T-cell (primary cell): ENCODE data around the gene ELOF1. TPM values are rescaled to one million over a fixed set of nuclear protein-coding genes. Genes with fewer than 3 reads are reported as not detected.
"Not testable (repeated sequence)": the region's sequence is repeated elsewhere in the genome, so short reads cannot be mapped to it uniquely, and the experiment has no call there.

Source experiments
- ATAC-seq, 4 experiments: fragments of 200-7000 bp in 3 of 4; fragments of 150-1000 bp in 1 of 4; cut with Tn5 transposase; replicated peaks in 1 of 4; 1 replicate in 3 of 4; 2 replicates in 1 of 4; pipeline ENCODE4 v1.10.0; 2021; ENCODE audit warnings: moderate library complexity in 3 of 4, mild to moderate bottlenecking in 2 of 4, moderate number of reproducible peaks in 1 of 4
- CTCF ChIA-PET, 2 donors: fragments of 300-600 bp; sonication (Branson Sonifier 250); formaldehyde crosslinking; loops; one replicate each; lab custom pipeline; 2022; ENCODE audit warnings: antibody characterized with exemption in 2 of 2; lab: Charles Lee
- POLR2A ChIA-PET, 2 donors: fragments of 300-600 bp; sonication (Branson Sonifier 250); formaldehyde crosslinking; loops; one replicate each; lab custom pipeline; 2022; ENCODE audit warnings: antibody characterized with exemption in 2 of 2; lab: Charles Lee
- DNase-seq, 35 experiments: peaks; one replicate each; pipeline versions ENCODE4 v3.0.0 to v3.0.0-alpha.2; 2013 to 2023
- H3K27ac ChIP-seq: one replicate; pipeline ENCODE4 v1.5.1; 2013; ENCODE audit warnings: low read length
- H3K27me3 ChIP-seq, 2 experiments: replicated peaks in 1 of 2; 1 replicate in 1 of 2; 2 replicates in 1 of 2; pipeline versions ENCODE4 v1.6.1 to v1.7.0; 2013; ENCODE audit warnings: low read length in 1 of 2, mixed read lengths in 1 of 2; ENCODE audit not compliant: control insufficient read depth in 2 of 2, insufficient read depth in 2 of 2; ENCODE audit errors: extremely low read depth in 1 of 2
- H3K36me3 ChIP-seq, 2 donors: 1 replicate in 1 of 2; 2 replicates in 1 of 2; pipeline versions ENCODE4 v1.6.1 to v1.7.0; 2013; ENCODE audit warnings: low read length in 1 of 2; ENCODE audit not compliant: control insufficient read depth in 2 of 2, insufficient read depth in 1 of 2; ENCODE audit errors: extremely low read depth in 1 of 2
- H3K4me1 ChIP-seq, 2 experiments: 1 replicate in 1 of 2; 2 replicates in 1 of 2; pipeline versions ENCODE4 v1.6.1 to v1.7.0; 2013; ENCODE audit warnings: low read length in 2 of 2, mixed read lengths in 1 of 2; ENCODE audit not compliant: insufficient read depth in 2 of 2, control insufficient read depth in 1 of 2; ENCODE audit errors: extremely low read depth in 1 of 2
- H3K4me3 ChIP-seq, 2 donors: 1 replicate in 1 of 2; 2 replicates in 1 of 2; pipeline versions ENCODE4 v1.5.1 to v1.7.0; 2013; ENCODE audit warnings: mild to moderate bottlenecking in 2 of 2, low read length in 1 of 2, moderate library complexity in 1 of 2; ENCODE audit not compliant: control insufficient read depth in 1 of 2; ENCODE audit errors: extremely low read depth in 1 of 2
- H3K9me3 ChIP-seq: 2 replicates; pipeline ENCODE4 v1.7.0; 2013
- H3K27ac Mint-ChIP-seq, 2 donors: one replicate each; pipeline ENCODE4 v1.8.0; 2020 to 2021; ENCODE audit warnings: mild to moderate bottlenecking in 2 of 2, mixed read lengths in 2 of 2
- H3K27me3 Mint-ChIP-seq, 2 donors: one replicate each; pipeline ENCODE4 v1.8.0; 2021 to 2022; ENCODE audit warnings: mixed read lengths in 2 of 2
- H3K36me3 Mint-ChIP-seq: one replicate; pipeline ENCODE4 v1.8.0; 2021; ENCODE audit warnings: mixed read lengths
- H3K4me1 Mint-ChIP-seq, 3 donors: one replicate each; pipeline ENCODE4 v1.8.0; 2020 to 2022; ENCODE audit warnings: mixed read lengths in 3 of 3, mild to moderate bottlenecking in 1 of 3
- H3K4me3 Mint-ChIP-seq, 3 donors: one replicate each; pipeline ENCODE4 v1.8.0; 2020 to 2022; ENCODE audit warnings: mild to moderate bottlenecking in 3 of 3, mixed read lengths in 3 of 3, moderate library complexity in 3 of 3
- H3K9me3 Mint-ChIP-seq, 3 donors: one replicate each; pipeline ENCODE4 v1.8.0; 2020 to 2022; ENCODE audit warnings: mixed read lengths in 3 of 3
- WGBS: methylation state at CpG from one replicate; pipeline ENCODE4 v1.1.5; 2013; ENCODE audit warnings: missing lambda C conversion rate; ENCODE audit not compliant: insufficient coverage; 5-methylcytosine and 5-hydroxymethylcytosine counted together
- total RNA-seq, 35 experiments: library from RNA in 6 of 35; stranded (reverse) in 6 of 35; fragments of 120-200 nt in 1 of 35; gene quantifications; one replicate each; pipeline versions ENCODE4 v1.2.1 to v1.2.4 and lab custom pipeline; 2013 to 2026

Gene ELOF1
- total RNA-seq: 10 to 100 TPM; 38.3 to 48.2 (median 46.6) TPM
- total RNA-seq (2013): 34.6 TPM
- total RNA-seq (lab: John Stamatoyannopoulos, UW): 20.4 to 51.5 (median 30.8) reads per million in 29 experiments

DNA sequence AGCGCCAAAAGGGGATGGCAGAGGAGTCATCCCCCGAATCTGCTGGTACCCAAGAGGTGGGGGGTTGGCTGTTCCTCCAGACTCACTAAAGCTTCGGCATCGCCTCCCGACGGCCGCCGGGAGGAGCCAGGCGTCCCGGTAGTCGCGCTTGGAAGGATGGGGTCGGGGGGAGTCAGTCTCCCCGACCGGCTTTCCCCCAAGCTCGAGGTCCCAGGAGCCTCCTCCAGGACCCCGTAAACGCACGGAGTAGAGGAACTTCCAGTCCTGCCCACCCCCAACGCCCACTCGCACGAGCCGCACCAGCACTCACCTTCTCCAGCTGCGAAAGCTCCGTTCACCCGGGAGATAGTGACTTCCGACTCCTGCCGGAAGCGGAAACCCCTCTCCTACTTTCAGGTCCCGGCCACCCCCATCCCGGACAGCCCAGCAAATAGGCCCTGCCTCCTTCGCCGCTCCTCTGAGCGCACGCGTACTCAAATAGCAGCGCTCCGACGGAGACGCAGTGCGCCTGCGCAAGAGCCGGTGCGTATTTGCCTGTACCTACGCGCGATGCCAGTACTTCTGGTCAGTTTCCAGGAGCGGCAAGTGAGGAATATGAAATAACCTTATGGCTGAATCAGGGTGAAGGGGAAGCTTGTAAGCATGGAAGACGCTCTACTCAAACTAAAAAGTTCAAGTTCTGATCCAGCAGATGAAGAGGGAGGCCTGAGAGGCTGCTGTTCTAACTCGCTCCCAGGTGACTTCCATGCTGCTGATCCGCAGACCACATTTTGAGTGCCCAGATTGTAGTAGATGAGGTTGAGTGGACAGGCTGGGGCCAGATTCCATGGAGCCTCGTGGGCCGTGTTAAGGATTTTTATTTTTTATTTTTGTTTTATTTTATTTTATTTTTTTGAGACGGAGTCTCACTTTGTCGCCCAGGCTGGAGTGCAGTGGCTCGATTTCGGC, at the start of gene ELOF1:
TSS of gene ELOF1 (minus strand) at position 350 of the 948 bp plus-strand sequence. CDS start 4,883 bp downstream, outside the sequence.
- H3K4me3 ChIP-seq: peak within 1 kb of the TSS; percentile 82 to 90
- peaks cover 3 to 11% of the 10 kb centered on the region in 2 donors for H3K36me3 ChIP-seq
- H3K9me3 ChIP-seq: no peaks in the 10 kb centered on the region
- under 1% methylated on average over 40 of the region's 57 CpGs for WGBS
- Mint-ChIP-seq H3K4me3 (peak within 1 kb of the TSS; percentile 86 to 98 (median 96)), H3K9me3 (no peaks in the 10 kb centered on the region), H3K4me1 (peaks cover 43 to 48% (median 48%) of the 10 kb centered on the region in 3 donors), H3K27ac (peak within 1 kb of the TSS; percentile 85 to 87), H3K36me3 (peaks cover 15% of the 10 kb centered on the region), H3K27me3 (no peaks in the 10 kb centered on the region)
- H3K4me1 ChIP-seq: peaks cover 9 to 35% of the 10 kb centered on the region in 2 experiments
- ATAC-seq: peak; percentile 95 to 97 (median 96)
- H3K27me3 ChIP-seq: no peaks in the 10 kb centered on the region
- ChIA-PET POLR2A (interaction anchor here in 1 of 2 donors (0.6 to 0.7 kb wide), 2 partner anchors 12 to 620 kb away, joined by 3 to 7 read pairs; no protein-coding TSS in a partner anchor), CTCF (interaction anchor here (0.5 to 1.2 kb wide), 9 partner anchors 9 to 697 kb away, joined by 3 to 6 read pairs (median 3); partner anchors contain the start of gene ECSIT (in 1 of the 2))
- DNase-seq: peak; percentile 89 to 98 (median 93)
- peak within 1 kb of the TSS; percentile 55 for H3K27ac ChIP-seq

DNA sequence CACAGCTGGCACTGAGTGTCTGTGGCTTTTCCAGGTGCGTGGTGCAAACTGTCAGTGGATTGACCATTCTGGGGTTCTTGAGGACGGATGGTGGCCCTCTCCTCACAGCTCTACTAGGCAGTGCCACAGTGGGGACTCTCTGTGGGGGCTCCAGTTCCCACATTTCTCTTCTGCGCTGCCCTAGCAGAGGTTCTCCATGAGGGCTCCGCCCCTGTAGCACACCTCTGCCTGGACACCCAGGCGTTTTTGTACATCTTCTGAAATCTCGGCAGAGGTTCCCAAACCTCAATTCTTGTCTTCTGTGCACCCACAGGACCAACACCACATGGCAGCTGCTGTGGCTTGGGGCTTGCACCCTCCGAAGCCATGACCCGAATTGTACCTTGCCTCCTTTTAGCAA, 47.5 kb upstream of the ELOF1 start:
- Mint-ChIP-seq H3K4me3 (no peak overlapping the region), H3K9me3 (peaks cover 0 to 16% (median 13%) of the 10 kb centered on the region in 3 donors), H3K27me3 (no peaks in the 10 kb centered on the region), H3K4me1 (peaks cover 5 to 11% (median 6%) of the 10 kb centered on the region in 3 donors), H3K36me3 (peaks cover 55% of the 10 kb centered on the region), H3K27ac (no peak overlapping the region)
- Histone ChIP-seq H3K9me3 (no peaks in the 10 kb centered on the region), H3K27ac (no peak overlapping the region), H3K36me3 (peaks cover 4 to 9% of the 10 kb centered on the region in 2 donors), H3K4me3 (no peak overlapping the region), H3K27me3 (no peaks in the 10 kb centered on the region), H3K4me1 (no peaks in the 10 kb centered on the region)
- CTCF ChIA-PET: no interaction called here
- no peak for DNase-seq
- 98% methylated on average over 7 of the region's 8 CpGs for WGBS
- no peak for ATAC-seq
- POLR2A ChIA-PET: no interaction called here

DNA sequence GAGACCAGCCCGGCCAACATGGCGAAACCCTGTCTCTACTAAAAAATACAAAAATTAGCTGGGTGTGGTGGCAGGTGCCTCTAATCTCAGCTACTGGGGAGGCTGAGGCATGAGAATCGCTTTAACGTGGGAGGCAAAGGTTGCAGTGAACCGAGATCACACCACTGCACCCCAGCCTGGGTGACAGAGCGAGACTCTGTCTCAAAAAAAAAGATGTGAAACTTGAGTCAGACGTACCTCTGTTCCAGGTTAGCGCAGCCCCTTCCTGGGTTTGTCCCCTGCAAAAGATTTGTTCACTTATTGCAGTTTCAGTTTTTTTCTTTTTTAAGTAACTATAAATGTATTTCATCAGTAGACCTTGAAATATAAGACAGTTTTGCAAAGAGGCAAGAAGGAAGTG, 40.7 kb upstream of the ELOF1 start:
- POLR2A ChIA-PET, H3K27me3 ChIP-seq, H3K9me3 Mint-ChIP-seq, H3K9me3 ChIP-seq, H3K27ac ChIP-seq, H3K36me3 ChIP-seq, H3K27ac Mint-ChIP-seq, H3K4me3 Mint-ChIP-seq, ATAC-seq, H3K4me3 ChIP-seq, H3K27me3 Mint-ChIP-seq, DNase-seq: not testable (repeated sequence)
- peaks cover 23% of the 10 kb centered on the region for H3K36me3 Mint-ChIP-seq
- H3K4me1 Mint-ChIP-seq: peaks cover 26 to 35% (median 32%) of the 10 kb centered on the region in 3 donors
- 57% methylated on average over 3 of the region's 8 CpGs for WGBS
- peaks cover 8 to 19% of the 10 kb centered on the region in 2 experiments for H3K4me1 ChIP-seq
- CTCF ChIA-PET: interaction anchor here in 1 of 2 donors (0.5 kb wide), 1 partner anchor 579 kb away, joined by 4 read pairs; no protein-coding TSS in a partner anchor

- Histone ChIP-seq H3K27ac (no peak overlapping the region), H3K4me1 (peaks cover 8 to 19% of the 10 kb centered on the region in 2 experiments), H3K27me3 (no peaks in the 10 kb centered on the region), H3K4me3 (no peak overlapping the region), H3K9me3 (no peaks in the 10 kb centered on the region), H3K36me3 (no peaks in the 10 kb centered on the region)
- ChIA-PET POLR2A (no interaction called here), CTCF (no interaction called here)
- Mint-ChIP-seq H3K27me3 (no peaks in the 10 kb centered on the region), H3K9me3 (no peaks in the 10 kb centered on the region), H3K4me1 (peaks cover 26 to 35% (median 32%) of the 10 kb centered on the region in 3 donors), H3K4me3 (peak overlapping the region; percentile 63 to 88 (median 72)), H3K27ac (no peak overlapping the region), H3K36me3 (peaks cover 14% of the 10 kb centered on the region)
- DNase-seq (no peak), ATAC-seq (no peak)
- 100% methylated on average over 1 of the region's 2 CpGs for WGBS
Observed at GRCh38 chr19:11598746-11599145, 39.7 kb upstream of the ELOF1 start.

GRCh38 chr19:11598103-11598483, 39.1 kb upstream of the ELOF1 start:
- Mint-ChIP-seq H3K36me3 (peaks cover 12% of the 10 kb centered on the region), H3K4me1 (peaks cover 26 to 34% (median 32%) of the 10 kb centered on the region in 3 donors), H3K27me3 (no peaks in the 10 kb centered on the region), H3K4me3 (peak overlapping the region; percentile 86 to 90 (median 88)), H3K9me3 (no peaks in the 10 kb centered on the region), H3K27ac (peak overlapping the region; percentile 69 to 75)
- H3K36me3 ChIP-seq: no peaks in the 10 kb centered on the region
- ChIA-PET CTCF (interaction anchor here in 1 of 2 donors (0.6 kb wide), 1 partner anchor 61 kb away, joined by 4 read pairs; no protein-coding TSS in a partner anchor), POLR2A (no interaction called here)
- no peaks in the 10 kb centered on the region for H3K27me3 ChIP-seq
- peaks cover 8 to 19% of the 10 kb centered on the region in 2 experiments for H3K4me1 ChIP-seq
- H3K4me3 ChIP-seq: peak overlapping the region; percentile 88 to 99
- ATAC-seq (no peak), DNase-seq (no peak)
- 60% methylated on average over 1 of the region's 10 CpGs for WGBS
- H3K27ac ChIP-seq: no peak overlapping the region
- H3K9me3 ChIP-seq: no peaks in the 10 kb centered on the region
